ENCODE measurements around the gene UNC5C. TPM values are rescaled to one million over a fixed set of nuclear protein-coding genes. Genes with fewer than 3 reads are reported as not detected.

UNC5C gene
- total and polyA plus RNA-seq, 10 of the 15 experiments (the other 5 are each of a cell fraction or from before 2014, with no cell fraction given): 0.02 to 2.0 (median 0.15) TPM; not detected in 1

DNA sequence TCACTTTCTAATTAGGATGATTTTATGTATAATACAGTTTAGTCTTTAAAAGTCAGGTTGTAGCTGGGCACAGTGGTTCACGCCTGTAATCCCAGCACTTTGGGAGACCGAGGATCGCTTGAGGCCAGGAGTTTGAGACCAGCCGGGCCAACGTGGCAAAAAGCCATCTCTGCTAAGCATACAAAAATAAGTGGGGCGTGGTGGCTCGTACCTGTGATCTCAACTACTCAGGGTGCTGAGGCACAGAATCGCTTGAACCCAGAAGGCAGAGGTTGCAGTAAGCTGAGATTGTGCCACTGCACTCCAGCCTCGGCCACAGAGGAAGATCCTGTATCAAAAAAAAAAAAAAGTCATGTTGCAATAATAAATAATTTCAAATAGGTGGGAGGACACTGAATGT is 426.8 kb downstream of the UNC5C start (continued):
- TF ChIP-seq PRDM15 (CRISPR knock-in tag; IDR thresholded peaks at IDR 0.05) (no peak), SRF (IDR thresholded peaks at IDR 0.05; ENCODE audit: low read depth in 2 of 2, low read length in 2 of 2) (no peak), POLR2AphosphoS2 (IDR thresholded peaks at IDR 0.05; ENCODE audit: low read depth, low read length) (no peak), FOXK2 (IDR thresholded peaks at IDR 0.05) (no peak), JUNB (IDR thresholded peaks at IDR 0.05) (no peak), SIN3A (IDR thresholded peaks at IDR 0.05; ENCODE audit: low read depth, low read length) (no peak), POLR2A (IDR thresholded peaks at IDR 0.05; ENCODE audit: low read depth, low read length) (no peak), MTA3 (IDR thresholded peaks at IDR 0.05; ENCODE audit: borderline replicate concordance, low read length) (no peak), MLLT1 (IDR thresholded peaks at IDR 0.05) (no peak), WRNIP1 (IDR thresholded peaks at IDR 0.05; ENCODE audit: borderline replicate concordance, low read depth, low read length) (no peak), CBX3 (IDR thresholded peaks at IDR 0.05; ENCODE audit: borderline replicate concordance, low read depth) (no peak), IRF5 (IDR thresholded peaks at IDR 0.05; ENCODE audit: borderline replicate concordance) (no peak), ZBTB33 (IDR thresholded peaks at IDR 0.05) (no peak), NR2C2 (IDR thresholded peaks at IDR 0.05; ENCODE audit: borderline replicate concordance, control insufficient read depth, insufficient read length, low read depth) (no peak), KDM1A (IDR thresholded peaks at IDR 0.05; ENCODE audit: borderline replicate concordance) (no peak)
- TF ChIP-seq, protein P1, sequence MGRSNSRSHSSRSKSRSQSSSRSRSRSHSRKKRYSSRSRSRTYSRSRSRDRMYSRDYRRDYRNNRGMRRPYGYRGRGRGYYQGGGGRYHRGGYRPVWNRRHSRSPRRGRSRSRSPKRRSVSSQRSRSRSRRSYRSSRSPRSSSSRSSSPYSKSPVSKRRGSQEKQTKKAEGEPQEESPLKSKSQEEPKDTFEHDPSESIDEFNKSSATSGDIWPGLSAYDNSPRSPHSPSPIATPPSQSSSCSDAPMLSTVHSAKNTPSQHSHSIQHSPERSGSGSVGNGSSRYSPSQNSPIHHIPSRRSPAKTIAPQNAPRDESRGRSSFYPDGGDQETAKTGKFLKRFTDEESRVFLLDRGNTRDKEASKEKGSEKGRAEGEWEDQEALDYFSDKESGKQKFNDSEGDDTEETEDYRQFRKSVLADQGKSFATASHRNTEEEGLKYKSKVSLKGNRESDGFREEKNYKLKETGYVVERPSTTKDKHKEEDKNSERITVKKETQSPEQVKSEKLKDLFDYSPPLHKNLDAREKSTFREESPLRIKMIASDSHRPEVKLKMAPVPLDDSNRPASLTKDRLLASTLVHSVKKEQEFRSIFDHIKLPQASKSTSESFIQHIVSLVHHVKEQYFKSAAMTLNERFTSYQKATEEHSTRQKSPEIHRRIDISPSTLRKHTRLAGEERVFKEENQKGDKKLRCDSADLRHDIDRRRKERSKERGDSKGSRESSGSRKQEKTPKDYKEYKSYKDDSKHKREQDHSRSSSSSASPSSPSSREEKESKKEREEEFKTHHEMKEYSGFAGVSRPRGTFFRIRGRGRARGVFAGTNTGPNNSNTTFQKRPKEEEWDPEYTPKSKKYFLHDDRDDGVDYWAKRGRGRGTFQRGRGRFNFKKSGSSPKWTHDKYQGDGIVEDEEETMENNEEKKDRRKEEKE (IDR thresholded peaks at IDR 0.05): no peak

Measured in GM12878 (cell line).